Duodenal mucosa (tissue), 2 donors: ENCODE data around the gene FKBP6.
"Not testable (repeated sequence)": the region's sequence is repeated elsewhere in the genome, so short reads cannot be mapped to it uniquely, and the experiment has no call there.

ENCODE experiments used
- H3K27ac ChIP-seq: one replicate; pipeline ENCODE4 v1.7.0; 2013; ENCODE audit warnings: low read depth, low read length
- H3K27me3 ChIP-seq, 2 donors: one replicate each; pipeline ENCODE4 v1.7.0; 2013; ENCODE audit warnings: low read length in 2 of 2, control low read depth in 1 of 2; ENCODE audit not compliant: insufficient read depth in 2 of 2, control insufficient read depth in 1 of 2
- H3K36me3 ChIP-seq, 2 donors: one replicate each; pipeline ENCODE4 v1.7.0; 2013; ENCODE audit warnings: low read length in 2 of 2, control low read depth in 1 of 2; ENCODE audit not compliant: insufficient read depth in 2 of 2, control insufficient read depth in 1 of 2
- H3K4me1 ChIP-seq, 2 donors: one replicate each; pipeline ENCODE4 v1.7.0; 2013; ENCODE audit warnings: low read length in 2 of 2, control low read depth in 1 of 2; ENCODE audit not compliant: insufficient read depth in 2 of 2, control insufficient read depth in 1 of 2
- H3K4me3 ChIP-seq, 2 donors: one replicate each; pipeline ENCODE4 v1.7.0; 2013; ENCODE audit warnings: low read length in 2 of 2, low read depth in 1 of 2
- H3K9ac ChIP-seq, 2 donors: one replicate each; pipeline ENCODE4 v1.7.0; 2013; ENCODE audit warnings: low read length in 2 of 2, low read depth in 1 of 2
- H3K9me3 ChIP-seq, 2 donors: one replicate each; pipeline ENCODE4 v1.7.0; 2013; ENCODE audit warnings: low read length in 2 of 2, control low read depth in 1 of 2; ENCODE audit not compliant: control insufficient read depth in 1 of 2

The FKBP6 gene

DNA sequence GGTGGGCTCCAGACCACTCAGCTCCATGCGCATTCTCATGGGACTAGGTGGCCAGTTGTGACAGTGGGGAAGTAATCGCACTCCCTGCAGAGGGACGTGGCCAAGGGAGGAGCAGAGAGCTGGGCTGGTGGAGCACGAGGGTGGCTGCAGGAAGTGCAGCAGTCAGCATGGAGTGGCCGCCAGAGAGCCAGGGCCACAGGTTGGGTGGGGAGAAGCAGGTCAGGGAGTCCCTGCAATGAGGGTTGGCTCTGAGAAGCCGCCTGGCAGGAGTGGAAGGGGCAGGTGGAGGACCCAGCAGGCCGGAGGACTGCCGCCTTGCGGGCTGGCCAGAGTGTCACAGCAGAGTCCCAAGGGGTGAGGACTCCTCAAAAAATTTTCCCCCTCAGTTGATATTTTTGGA lies 26.2 kb downstream of the FKBP6 start:
- H3K36me3 ChIP-seq, result no peaks in the 10 kb centered on the region
- H3K9ac ChIP-seq, result no peak overlapping the region
- H3K9me3 ChIP-seq, result no peaks in the 10 kb centered on the region
- H3K27me3 ChIP-seq, result no peaks in the 10 kb centered on the region
- H3K27ac ChIP-seq, result no peak overlapping the region
- H3K4me3 ChIP-seq, result no peak overlapping the region
- peaks cover 4 to 7% of the 10 kb centered on the region in 2 donors for H3K4me1 ChIP-seq

DNA sequence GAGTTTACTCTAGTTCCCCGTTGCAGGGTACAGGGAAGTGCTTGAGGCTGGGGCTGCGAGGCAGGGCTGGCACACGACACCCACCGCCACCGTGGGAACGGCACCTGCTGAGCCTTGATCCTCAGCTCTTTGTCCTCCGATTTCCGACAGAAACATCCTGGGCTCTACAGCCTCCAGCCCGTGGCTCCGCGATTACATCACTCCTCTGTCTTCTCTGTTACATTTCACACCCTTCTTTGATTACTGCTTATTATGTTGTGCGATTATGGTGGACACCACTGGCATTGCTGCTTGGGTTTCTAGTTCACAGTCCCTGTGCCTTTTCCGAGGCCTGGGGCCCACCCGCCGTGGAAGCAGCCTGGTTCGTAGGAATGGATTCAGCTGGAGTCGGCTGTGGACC lies 26.9 kb downstream of the FKBP6 start:
- no peak overlapping the region for H3K27ac ChIP-seq
- H3K36me3 ChIP-seq, result no peaks in the 10 kb centered on the region

DNA sequence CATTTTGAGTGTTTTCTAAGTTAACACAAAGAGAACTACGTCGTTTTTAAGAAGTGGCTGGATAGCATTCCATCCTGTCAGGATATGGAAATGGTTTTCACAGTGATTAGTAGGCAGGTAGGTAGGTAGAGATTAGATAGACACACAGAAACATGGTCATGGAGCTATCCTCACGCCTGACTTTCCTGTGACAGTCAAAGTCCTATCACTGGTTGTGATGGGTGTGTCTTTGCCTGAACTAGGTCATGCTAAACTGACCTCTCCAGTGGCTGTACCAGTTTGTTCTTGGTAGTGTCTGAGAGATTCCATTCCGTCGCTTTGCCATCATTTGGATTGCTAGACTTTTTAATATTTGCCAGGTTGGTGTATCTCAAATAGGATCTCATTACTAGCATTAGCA lies 28.2 kb downstream of the FKBP6 start:
- Histone ChIP-seq H3K27ac (no peak overlapping the region), H3K4me1 (peaks cover 4 to 7% of the 10 kb centered on the region in 2 donors), H3K9ac (no peak overlapping the region), H3K27me3 (no peaks in the 10 kb centered on the region), H3K36me3 (no peaks in the 10 kb centered on the region), H3K4me3 (no peak overlapping the region), H3K9me3 (no peaks in the 10 kb centered on the region)

More for the DNA sequence above, 26.9 kb downstream of the FKBP6 start:
- Histone ChIP-seq H3K27me3 (no peaks in the 10 kb centered on the region), H3K9me3 (no peaks in the 10 kb centered on the region), H3K9ac (no peak overlapping the region), H3K4me3 (no peak overlapping the region), H3K4me1 (peaks cover 4 to 7% of the 10 kb centered on the region in 2 donors)

DNA sequence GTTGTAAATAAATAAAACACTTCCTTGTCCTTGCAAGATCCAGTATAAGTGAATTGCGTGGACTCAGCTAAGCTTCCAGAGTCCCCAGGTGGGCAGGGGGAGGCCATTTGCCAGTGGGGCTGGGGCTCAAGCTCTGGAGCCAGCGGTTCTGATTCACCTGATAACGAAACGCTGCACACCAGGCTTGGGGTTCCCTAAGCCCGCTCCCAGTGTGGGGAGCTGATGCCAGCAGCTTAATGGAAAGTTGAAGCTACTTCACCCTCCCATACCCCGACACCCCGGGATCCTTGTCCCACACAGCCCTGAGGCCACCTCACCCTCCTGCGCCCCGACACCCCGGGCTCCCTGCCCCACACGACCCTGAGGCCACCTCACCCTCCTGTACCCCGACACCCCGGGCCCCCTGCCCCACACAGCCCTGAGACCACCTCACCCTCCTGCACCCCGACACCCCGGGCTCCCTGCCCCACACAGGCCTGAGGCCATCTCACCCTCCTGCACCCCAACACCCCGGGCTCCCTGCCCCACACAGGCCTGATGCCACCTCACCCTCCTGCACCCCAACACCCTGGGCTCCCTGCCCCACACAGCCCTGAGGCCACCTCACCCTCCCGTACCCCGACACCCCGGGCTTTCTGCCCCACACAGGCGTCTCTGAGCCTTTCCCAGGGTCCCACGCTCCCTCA lies 30.8 kb downstream of the FKBP6 start:
- no peak overlapping the region for H3K27ac ChIP-seq
- no peaks in the 10 kb centered on the region for H3K9me3 ChIP-seq
- no peaks in the 10 kb centered on the region for H3K27me3 ChIP-seq
- H3K36me3 ChIP-seq, result no peaks in the 10 kb centered on the region
- H3K4me3 ChIP-seq, result peak overlapping the region; percentile 57 to 62
- H3K9ac ChIP-seq, result no peak overlapping the region
- peaks cover 4 to 7% of the 10 kb centered on the region in 2 donors for H3K4me1 ChIP-seq

DNA sequence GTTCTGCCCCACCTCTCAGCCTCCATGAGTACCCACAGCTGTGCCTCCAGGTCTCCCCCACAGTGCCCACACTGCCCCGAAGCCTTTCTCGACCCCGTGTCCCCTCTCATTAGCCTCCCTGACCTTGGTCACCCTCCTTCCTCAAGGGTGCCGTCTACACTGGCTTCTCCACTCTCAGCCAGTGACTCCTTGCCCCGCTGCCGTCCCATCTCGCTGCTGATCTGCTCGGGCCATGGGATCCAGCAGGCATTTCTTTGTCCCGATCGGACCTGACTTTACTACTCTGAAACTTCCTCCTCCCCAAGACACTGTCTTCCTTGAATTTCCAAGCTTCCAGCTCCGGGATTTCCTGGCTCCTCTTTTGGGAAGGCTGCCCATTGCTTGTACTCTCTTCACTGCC lies 31.3 kb downstream of the FKBP6 start:
- Histone ChIP-seq H3K9me3 (no peaks in the 10 kb centered on the region), H3K4me1 (peaks cover 4 to 7% of the 10 kb centered on the region in 2 donors), H3K36me3 (no peaks in the 10 kb centered on the region), H3K27me3 (no peaks in the 10 kb centered on the region), H3K9ac (no peak overlapping the region), H3K4me3 (no peak overlapping the region), H3K27ac (no peak overlapping the region)

DNA sequence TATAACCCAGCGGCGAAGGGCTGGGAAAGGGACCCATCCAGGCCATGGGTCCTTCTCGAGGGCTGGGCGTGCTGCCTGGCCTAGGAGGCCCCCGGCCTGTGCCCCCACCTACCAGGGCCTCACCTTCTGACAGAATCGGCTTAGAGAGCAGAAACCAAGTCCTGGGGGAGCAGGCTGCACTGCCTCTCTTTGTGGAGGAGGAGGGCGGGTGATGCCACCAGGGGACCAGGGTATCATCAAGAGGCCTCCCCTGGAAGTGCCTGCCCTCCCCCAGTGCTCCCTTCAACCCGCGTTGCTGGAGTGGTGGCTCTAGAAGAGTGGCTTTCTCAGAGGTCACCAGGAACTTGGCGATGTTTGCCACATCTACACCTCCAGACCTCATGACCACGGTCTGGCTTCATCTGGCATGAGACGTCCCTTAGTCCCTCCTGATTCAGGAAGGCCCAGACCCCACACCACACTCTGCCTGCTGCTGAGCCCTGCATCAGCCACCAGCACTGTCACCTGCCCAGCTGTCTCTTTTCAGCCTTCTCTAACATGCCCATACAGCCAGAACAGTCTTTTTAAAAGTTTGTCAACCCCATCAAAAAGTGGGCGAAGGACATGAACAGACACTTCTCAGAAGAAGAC lies 31.9 kb downstream of the FKBP6 start:
- Histone ChIP-seq H3K9ac (no peak overlapping the region), H3K36me3 (no peaks in the 10 kb centered on the region), H3K27ac (no peak overlapping the region), H3K4me1 (peaks cover 4 to 7% of the 10 kb centered on the region in 2 donors), H3K4me3 (no peak overlapping the region), H3K9me3 (no peaks in the 10 kb centered on the region), H3K27me3 (no peaks in the 10 kb centered on the region)

DNA sequence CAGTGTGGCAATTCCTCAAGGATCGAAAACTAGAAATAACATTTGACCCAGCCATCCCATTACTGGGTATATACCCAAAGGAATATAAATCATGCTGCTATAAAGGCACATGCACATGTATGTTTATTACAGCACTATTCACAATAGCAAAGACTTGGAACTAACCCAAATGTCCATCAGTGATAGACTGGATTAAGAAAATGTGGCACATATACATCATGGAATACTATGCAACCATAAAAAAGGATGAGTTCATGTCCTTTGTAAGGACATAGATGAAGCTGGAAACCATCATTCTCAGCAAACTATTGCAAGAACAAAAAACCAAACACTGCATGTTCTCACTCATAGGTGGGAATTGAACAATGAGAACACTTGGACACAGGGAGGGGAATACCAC lies 32.6 kb downstream of the FKBP6 start:
- H3K27ac ChIP-seq, H3K9ac ChIP-seq, H3K27me3 ChIP-seq, H3K4me3 ChIP-seq, H3K36me3 ChIP-seq, H3K4me1 ChIP-seq, H3K9me3 ChIP-seq: not testable (repeated sequence)

DNA sequence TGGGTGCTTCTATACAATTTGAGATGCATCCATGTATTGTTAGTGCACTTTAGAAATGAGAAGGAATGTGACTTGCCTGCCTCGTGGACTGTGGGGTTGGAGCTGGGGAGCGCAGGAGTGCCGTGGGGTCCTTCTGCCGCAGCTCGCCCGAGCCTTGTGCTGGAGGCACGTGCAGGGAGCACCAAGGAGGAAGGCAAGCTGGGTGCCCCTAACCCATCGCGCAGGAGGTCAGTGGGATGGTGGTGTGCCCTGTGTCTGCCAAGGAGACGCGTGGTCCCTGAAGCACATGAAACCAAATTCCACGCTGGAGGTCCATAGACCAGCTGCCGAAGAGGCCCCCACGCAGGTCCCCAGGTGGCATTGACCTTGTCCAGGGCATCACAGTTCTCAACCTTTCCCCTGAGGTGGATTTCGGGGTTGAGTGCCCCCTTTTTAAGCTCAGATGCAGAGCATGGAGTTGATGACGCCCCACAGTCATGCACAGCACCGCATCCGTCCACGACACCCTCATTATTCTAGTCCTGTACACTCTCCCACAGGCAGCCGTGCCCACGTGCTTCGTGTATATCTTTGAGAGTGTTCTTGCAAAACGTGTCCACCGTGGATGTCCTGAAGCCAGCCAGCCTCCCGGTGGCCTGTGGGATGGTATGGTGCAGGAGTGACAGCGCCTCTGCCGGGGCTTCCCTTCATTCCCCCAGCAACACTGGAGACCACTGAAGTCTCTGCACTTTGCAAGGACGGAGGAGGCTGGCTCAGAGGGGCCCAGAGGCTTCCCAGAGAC lies 35.5 kb downstream of the FKBP6 start:
- Histone ChIP-seq H3K27me3 (no peaks in the 10 kb centered on the region), H3K4me3 (no peak overlapping the region), H3K9ac (no peak overlapping the region), H3K36me3 (no peaks in the 10 kb centered on the region), H3K27ac (no peak overlapping the region), H3K4me1 (peaks cover 0 to 2% of the 10 kb centered on the region in 2 donors), H3K9me3 (no peaks in the 10 kb centered on the region)

DNA sequence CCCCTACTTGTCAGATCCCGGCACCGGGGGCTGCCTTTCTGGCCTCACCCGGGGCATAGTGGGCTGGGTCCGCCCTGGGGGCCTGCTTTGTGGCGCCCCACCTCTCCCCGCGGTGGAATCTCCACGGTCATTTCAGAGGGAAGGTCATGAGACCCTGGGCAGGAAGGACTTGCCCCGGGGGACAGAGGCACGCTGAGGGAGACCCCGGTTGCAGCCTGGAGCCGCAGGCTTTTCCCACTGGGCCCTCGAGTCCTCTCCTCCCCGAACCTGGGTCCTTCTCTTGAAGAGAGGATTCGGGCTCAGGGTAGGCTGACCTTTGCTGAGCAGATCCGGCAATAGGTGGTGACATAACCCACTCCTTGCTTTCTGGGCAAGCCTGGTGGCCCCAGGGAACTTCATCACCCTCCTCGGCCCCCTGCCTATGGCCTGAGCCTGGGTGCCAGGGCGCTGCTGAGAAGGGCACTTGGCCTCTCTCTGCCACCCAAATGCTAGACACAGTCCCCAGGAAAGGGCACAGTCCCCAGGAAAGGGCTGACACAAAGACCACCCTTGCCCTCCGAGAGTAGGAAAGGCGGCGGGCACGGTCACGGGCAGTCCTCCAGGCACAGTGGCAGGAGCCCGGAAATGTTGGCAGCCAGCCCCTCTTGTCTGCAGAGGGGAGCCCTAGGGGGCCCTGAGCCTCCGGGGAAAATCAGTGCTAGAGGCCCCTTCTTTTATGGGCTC lies 36.2 kb downstream of the FKBP6 start:
- no peaks in the 10 kb centered on the region for H3K27me3 ChIP-seq
- no peak overlapping the region for H3K9ac ChIP-seq
- H3K27ac ChIP-seq, result no peak overlapping the region
- H3K4me1 ChIP-seq, result no peaks in the 10 kb centered on the region
- no peaks in the 10 kb centered on the region for H3K9me3 ChIP-seq
- H3K36me3 ChIP-seq, result no peaks in the 10 kb centered on the region
- no peak overlapping the region for H3K4me3 ChIP-seq

DNA sequence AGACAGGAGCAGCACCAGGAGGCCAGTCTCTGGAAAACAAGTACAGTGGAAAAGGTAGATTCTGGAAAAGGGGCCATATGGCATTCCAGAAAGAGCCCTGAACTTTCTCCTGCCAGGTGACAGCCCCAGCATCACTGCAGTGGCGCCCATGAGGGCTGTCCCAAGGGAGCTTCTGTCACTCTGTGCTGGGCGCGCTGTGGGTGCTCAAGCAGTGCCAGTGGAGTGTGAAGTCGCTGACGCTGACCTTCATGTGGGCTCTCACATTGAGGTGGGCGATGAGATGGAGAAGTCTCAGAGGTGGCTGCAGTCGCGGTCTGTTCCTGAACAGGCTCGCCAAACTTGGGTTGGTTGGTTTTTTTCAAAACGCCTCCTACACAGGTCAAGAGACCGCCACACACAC lies 38.2 kb downstream of the FKBP6 start:
- Histone ChIP-seq H3K9me3 (no peaks in the 10 kb centered on the region), H3K4me3 (no peak overlapping the region), H3K27ac (no peak overlapping the region), H3K36me3 (no peaks in the 10 kb centered on the region), H3K27me3 (no peaks in the 10 kb centered on the region), H3K4me1 (no peaks in the 10 kb centered on the region), H3K9ac (no peak overlapping the region)
